Gastroesophageal sphincter (tissue), 3 donors: ENCODE measurements around the gene RBP3.

Source experiments
- EP300 ChIP-seq: sonication (generic); formaldehyde crosslinking; IDR thresholded peaks from one replicate; pipeline ENCODE4 v1.6.1; 2017; ENCODE audit warnings: antibody characterized with exemption, mild to moderate bottlenecking
- POLR2A ChIP-seq, 2 donors: fragments of 450-650 bp; IDR thresholded peaks; one replicate each; pipeline ENCODE4 v1.6.1; 2017; ENCODE audit warnings: antibody characterized with exemption in 2 of 2, mild to moderate bottlenecking in 2 of 2, moderate library complexity in 1 of 2
- POLR2AphosphoS5 ChIP-seq: sonication (generic); formaldehyde crosslinking; IDR thresholded peaks from one replicate; pipeline ENCODE4 v1.6.1; 2017; ENCODE audit warnings: antibody characterized with exemption
- TF ChIP-seq, protein P1 (sequence below), 4 experiments: fragments of 200-600 bp in 2 of 4; fragments of 450-650 bp in 2 of 4; sonication (generic) in 1 of 4; IDR thresholded peaks; one replicate each; pipeline ENCODE4 v1.5.1; 2017 to 2019; ENCODE audit warnings: antibody characterized with exemption in 4 of 4, mild to moderate bottlenecking in 2 of 4, moderate library complexity in 2 of 4

DNA sequence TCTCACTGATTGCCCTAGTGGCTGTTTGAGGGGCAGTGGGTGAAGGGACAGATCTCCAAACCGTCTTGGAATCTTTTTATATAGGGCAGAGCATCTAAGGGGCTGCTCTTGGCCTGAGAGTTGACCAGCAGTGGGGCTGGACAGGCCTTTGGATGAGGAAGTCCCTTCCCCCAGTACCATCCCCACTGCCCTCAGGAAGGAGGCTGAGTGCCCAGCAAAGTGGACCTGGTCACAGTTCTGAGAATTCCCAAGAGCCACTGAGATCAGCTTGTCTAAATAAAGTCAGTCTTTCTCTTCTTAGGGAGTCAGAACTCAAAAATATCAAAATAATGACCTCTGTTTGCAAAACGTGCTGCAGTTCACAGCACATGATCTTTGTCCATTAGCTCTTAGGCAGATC is 42.6 kb upstream of the RBP3 start:
- TF ChIP-seq, protein P1, sequence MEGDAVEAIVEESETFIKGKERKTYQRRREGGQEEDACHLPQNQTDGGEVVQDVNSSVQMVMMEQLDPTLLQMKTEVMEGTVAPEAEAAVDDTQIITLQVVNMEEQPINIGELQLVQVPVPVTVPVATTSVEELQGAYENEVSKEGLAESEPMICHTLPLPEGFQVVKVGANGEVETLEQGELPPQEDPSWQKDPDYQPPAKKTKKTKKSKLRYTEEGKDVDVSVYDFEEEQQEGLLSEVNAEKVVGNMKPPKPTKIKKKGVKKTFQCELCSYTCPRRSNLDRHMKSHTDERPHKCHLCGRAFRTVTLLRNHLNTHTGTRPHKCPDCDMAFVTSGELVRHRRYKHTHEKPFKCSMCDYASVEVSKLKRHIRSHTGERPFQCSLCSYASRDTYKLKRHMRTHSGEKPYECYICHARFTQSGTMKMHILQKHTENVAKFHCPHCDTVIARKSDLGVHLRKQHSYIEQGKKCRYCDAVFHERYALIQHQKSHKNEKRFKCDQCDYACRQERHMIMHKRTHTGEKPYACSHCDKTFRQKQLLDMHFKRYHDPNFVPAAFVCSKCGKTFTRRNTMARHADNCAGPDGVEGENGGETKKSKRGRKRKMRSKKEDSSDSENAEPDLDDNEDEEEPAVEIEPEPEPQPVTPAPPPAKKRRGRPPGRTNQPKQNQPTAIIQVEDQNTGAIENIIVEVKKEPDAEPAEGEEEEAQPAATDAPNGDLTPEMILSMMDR (IDR thresholded peaks at IDR 0.05): no peak
- TF ChIP-seq POLR2A (IDR thresholded peaks at IDR 0.05) (no peak), POLR2AphosphoS5 (no peak), EP300 (no peak)
